Neural crest cell (in vitro differentiated cells): ENCODE data around the gene KREMEN2. TPM values are rescaled to one million over a fixed set of nuclear protein-coding genes. Genes with fewer than 3 reads are reported as not detected.

Experiments
- DNase-seq: peaks from one replicate; pipeline ENCODE4 v3.0.0; 2021; ENCODE audit warnings: low read depth, mixed read lengths, low spot score
- H3K27ac Mint-ChIP-seq: one replicate; pipeline ENCODE4 v1.8.0; 2021; ENCODE audit warnings: mild to moderate bottlenecking, mixed read lengths; ENCODE audit not compliant: unreplicated experiment
- H3K27me3 Mint-ChIP-seq: 2 replicates; pipeline ENCODE4 v1.8.0; 2021; ENCODE audit warnings: low read depth, mild to moderate bottlenecking, mixed read lengths
- H3K36me3 Mint-ChIP-seq: 2 replicates; pipeline ENCODE4 v1.8.0; 2021; ENCODE audit warnings: low read depth, mild to moderate bottlenecking, mixed read lengths
- H3K4me1 Mint-ChIP-seq: 2 replicates; pipeline ENCODE4 v1.8.0; 2021; ENCODE audit warnings: mixed read lengths
- H3K4me3 Mint-ChIP-seq: one replicate; pipeline ENCODE4 v1.8.0; 2021; ENCODE audit warnings: mild to moderate bottlenecking, mixed read lengths
- H3K9me3 Mint-ChIP-seq: 2 replicates; pipeline ENCODE4 v1.8.0; 2021; ENCODE audit warnings: mixed read lengths
- CTCF ChIP-seq: fragments of 200-600 bp; sonication (generic); conservative IDR thresholded peaks from 2 replicates; pipeline ENCODE4 v1.5.0; 2021; ENCODE audit warnings: antibody characterized with exemption, mild to moderate bottlenecking
- total RNA-seq: library from RNA; stranded (reverse); gene quantifications from 2 replicates; pipeline ENCODE4 v1.2.1, GENCODE V29; 2021

Gene KREMEN2
- total RNA-seq, 1 donor from 2014 or later, result 1.0 TPM

GRCh38 chr16:2996298-2996697 lies 32.2 kb downstream of the KREMEN2 start:
- no peaks in the 10 kb centered on the region for H3K9me3 Mint-ChIP-seq
- no peak overlapping the region for H3K4me3 Mint-ChIP-seq
- no peak overlapping the region for H3K27ac Mint-ChIP-seq
- H3K27me3 Mint-ChIP-seq, result peaks cover 9% of the 10 kb centered on the region
- TF ChIP-seq CTCF, result no peak
- no peak for DNase-seq
- H3K4me1 Mint-ChIP-seq, result no peaks in the 10 kb centered on the region
- no peaks in the 10 kb centered on the region for H3K36me3 Mint-ChIP-seq

DNA sequence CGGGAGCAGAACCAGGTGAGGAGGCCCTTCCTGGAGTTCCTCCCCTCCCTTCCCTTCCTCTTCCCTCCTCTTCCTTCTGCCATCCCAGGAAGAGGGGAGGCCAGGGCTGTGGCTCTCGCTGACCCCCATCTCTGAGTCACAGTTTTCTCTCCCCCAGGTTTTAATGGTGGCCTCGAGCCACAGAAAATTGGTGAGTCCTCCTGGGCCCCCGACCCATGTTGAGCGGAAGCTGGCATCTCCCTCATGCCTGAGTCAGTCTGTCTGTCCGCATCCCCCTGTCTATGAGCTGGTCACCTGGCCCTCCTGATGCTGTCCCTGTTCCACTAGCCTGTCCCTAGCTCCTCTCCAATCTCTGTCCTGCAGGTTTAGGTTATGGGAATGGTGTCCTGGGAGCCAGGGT lies 35.9 kb downstream of the KREMEN2 start:
- no peak for DNase-seq
- no peaks in the 10 kb centered on the region for H3K36me3 Mint-ChIP-seq

DNA sequence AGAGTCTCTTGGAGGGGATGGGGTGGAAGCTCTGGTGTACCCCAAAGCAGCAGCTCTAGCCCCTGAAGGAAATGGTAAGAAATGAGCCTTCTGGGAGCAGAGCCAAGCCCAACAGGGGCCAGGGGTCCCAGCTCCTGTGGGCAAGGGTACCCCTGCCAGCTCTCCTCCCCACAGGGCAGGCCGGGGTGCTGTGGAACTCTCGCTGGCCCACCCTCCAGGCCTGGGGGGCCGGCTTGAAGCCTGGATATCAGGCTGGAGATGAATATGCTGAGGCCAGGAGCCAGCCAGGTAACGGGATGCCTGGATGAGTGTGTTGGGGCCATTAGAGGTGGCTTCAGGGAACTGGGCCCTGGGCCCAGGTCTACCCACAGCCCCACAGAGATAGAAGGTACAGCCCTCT lies 36.5 kb downstream of the KREMEN2 start:
- DNase-seq, result no peak
- Mint-ChIP-seq H3K27me3 (peaks cover 35% of the 10 kb centered on the region), H3K9me3 (no peaks in the 10 kb centered on the region), H3K4me1 (no peaks in the 10 kb centered on the region), H3K36me3 (no peaks in the 10 kb centered on the region), H3K27ac (no peak overlapping the region), H3K4me3 (no peak overlapping the region)
- TF ChIP-seq CTCF, result no peak

More for the DNA sequence above, 35.9 kb downstream of the KREMEN2 start:
- Mint-ChIP-seq H3K27ac (no peak overlapping the region), H3K27me3 (peaks cover 29% of the 10 kb centered on the region), H3K4me1 (no peaks in the 10 kb centered on the region), H3K4me3 (no peak overlapping the region), H3K9me3 (no peaks in the 10 kb centered on the region)
- TF ChIP-seq CTCF, result no peak

DNA sequence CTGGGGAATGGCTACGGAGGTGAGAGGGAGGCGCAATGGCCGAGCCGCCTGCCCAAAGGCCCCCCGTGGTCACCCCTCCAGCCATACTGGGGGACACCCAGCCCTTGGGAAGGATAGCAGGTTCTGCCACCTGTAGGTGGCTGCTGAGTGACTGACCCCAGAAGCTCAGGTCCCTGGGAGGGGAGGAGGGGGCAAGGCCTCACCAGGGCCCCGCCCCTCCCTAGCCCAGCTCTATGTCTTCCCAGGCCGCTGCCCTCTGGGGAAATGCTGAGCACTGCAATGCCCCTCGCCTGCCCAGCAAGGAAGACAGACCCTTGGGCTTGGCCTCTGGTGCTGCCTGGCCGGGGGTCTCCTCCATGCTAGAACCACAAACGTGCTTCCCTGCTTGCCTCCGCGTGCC lies 37.2 kb downstream of the KREMEN2 start:
- Mint-ChIP-seq H3K9me3 (no peaks in the 10 kb centered on the region), H3K4me3 (peak overlapping the region; percentile 44), H3K36me3 (no peaks in the 10 kb centered on the region), H3K27ac (no peak overlapping the region), H3K4me1 (no peaks in the 10 kb centered on the region), H3K27me3 (peaks cover 43% of the 10 kb centered on the region)
- DNase-seq, result no peak
- no peak for TF ChIP-seq CTCF

- H3K4me3 Mint-ChIP-seq, result peak overlapping the region; percentile 62
- H3K27ac Mint-ChIP-seq, result no peak overlapping the region
- H3K36me3 Mint-ChIP-seq, result no peaks in the 10 kb centered on the region
- peak; percentile 90 for DNase-seq
- no peaks in the 10 kb centered on the region for H3K4me1 Mint-ChIP-seq
- peaks cover 67% of the 10 kb centered on the region for H3K27me3 Mint-ChIP-seq
- no peaks in the 10 kb centered on the region for H3K9me3 Mint-ChIP-seq
- peak; percentile 61 for TF ChIP-seq CTCF
Measured at GRCh38 chr16:3003582-3004270, 39.7 kb downstream of the KREMEN2 start.
